Activated T-helper 2 cell treated with anti-CD3 and anti-CD28 coated beads, Interferon-gamma antibody, Interleukin-2, Interleukin-4, amounts not matched to agents 10 μg/mL and 5 μg/mL and 100 μg/mL, durations not matched to agents 14 hours and 24 hours and 36 hours (primary cell): ENCODE measurements around the gene ASCL2. TPM values are rescaled to one million over a fixed set of nuclear protein-coding genes. Genes with fewer than 3 reads are reported as not detected.
A peak's percentile ranks its signal among the peaks of the same experiment; 100 is the strongest.

ENCODE experiments used
- DNase-seq: peaks from one replicate; pipeline ENCODE4 v3.0.0; 2021; ENCODE audit warnings: low spot score
- H3K27ac Mint-ChIP-seq: one replicate; pipeline ENCODE4 v1.8.0; 2021; ENCODE audit warnings: mixed read lengths
- H3K27me3 Mint-ChIP-seq: one replicate; pipeline ENCODE4 v1.8.0; 2021; ENCODE audit warnings: low read depth, mixed read lengths
- H3K36me3 Mint-ChIP-seq: one replicate; pipeline ENCODE4 v1.8.0; 2021; ENCODE audit warnings: low read depth, mixed read lengths
- H3K4me1 Mint-ChIP-seq: one replicate; pipeline ENCODE4 v1.8.0; 2021; ENCODE audit warnings: low read depth, mixed read lengths
- H3K4me3 Mint-ChIP-seq: one replicate; pipeline ENCODE4 v1.8.0; 2021; ENCODE audit warnings: low read depth, mild to moderate bottlenecking, moderate library complexity, mixed read lengths
- H3K9me3 Mint-ChIP-seq: one replicate; pipeline ENCODE4 v1.8.0; 2021; ENCODE audit warnings: mixed read lengths
- intact Hi-C: fragments of 100-400 bp; cut with micrococcal nuclease; formaldehyde crosslinking; loops from one replicate; pipeline ENCODE4 v1.15.1; 2023
- total RNA-seq: library from RNA; stranded (reverse); gene quantifications from 2 replicates; pipeline ENCODE4 v1.2.3, GENCODE V29; 2022

Gene ASCL2
- total RNA-seq, 1 donor from 2014 or later: 0.25 TPM

GRCh38 chr11:2262301-2263070, 7.9 kb downstream of the ASCL2 start:
- no peaks in the 10 kb centered on the region for H3K36me3 Mint-ChIP-seq
- H3K9me3 Mint-ChIP-seq: no peaks in the 10 kb centered on the region
- H3K27ac Mint-ChIP-seq: no peak overlapping the region
- H3K27me3 Mint-ChIP-seq: no peaks in the 10 kb centered on the region
- H3K4me3 Mint-ChIP-seq: no peak overlapping the region
- peaks cover 15% of the 10 kb centered on the region for H3K4me1 Mint-ChIP-seq
- intact Hi-C loops: no loop called here
- peak; percentile 3 for DNase-seq

- intact Hi-C loops: no loop called here
- Mint-ChIP-seq H3K36me3 (no peaks in the 10 kb centered on the region), H3K9me3 (no peaks in the 10 kb centered on the region)
Observed at GRCh38 chr11:2261436-2262230, 8.8 kb downstream of the ASCL2 start.

GRCh38 chr11:2260491-2261364, 9.7 kb downstream of the ASCL2 start:
- Mint-ChIP-seq H3K36me3 (no peaks in the 10 kb centered on the region), H3K4me3 (no peak overlapping the region), H3K9me3 (no peaks in the 10 kb centered on the region), H3K27me3 (no peaks in the 10 kb centered on the region), H3K4me1 (peaks cover 5% of the 10 kb centered on the region), H3K27ac (no peak overlapping the region)
- intact Hi-C loops: no loop called here
- DNase-seq: peak; percentile 7

More at GRCh38 chr11:2261436-2262230, 8.8 kb downstream of the ASCL2 start:
- H3K27ac Mint-ChIP-seq: no peak overlapping the region
- no peak overlapping the region for H3K4me3 Mint-ChIP-seq
- peak; percentile 6 for DNase-seq
- no peaks in the 10 kb centered on the region for H3K27me3 Mint-ChIP-seq
- H3K4me1 Mint-ChIP-seq: peaks cover 14% of the 10 kb centered on the region

GRCh38 chr11:2259897-2260451, 10.4 kb downstream of the ASCL2 start:
- H3K27ac Mint-ChIP-seq: no peak overlapping the region
- no peaks in the 10 kb centered on the region for H3K9me3 Mint-ChIP-seq
- peak; percentile 4 for DNase-seq
- H3K27me3 Mint-ChIP-seq: no peaks in the 10 kb centered on the region
- intact Hi-C loops: no loop called here
- no peaks in the 10 kb centered on the region for H3K4me1 Mint-ChIP-seq
- H3K36me3 Mint-ChIP-seq: no peaks in the 10 kb centered on the region
- no peak overlapping the region for H3K4me3 Mint-ChIP-seq

GRCh38 chr11:2259466-2259830, 10.9 kb downstream of the ASCL2 start:
- peak; percentile 6 for DNase-seq
- no peak overlapping the region for H3K27ac Mint-ChIP-seq
- H3K9me3 Mint-ChIP-seq: no peaks in the 10 kb centered on the region
- no peaks in the 10 kb centered on the region for H3K36me3 Mint-ChIP-seq
- H3K4me1 Mint-ChIP-seq: no peaks in the 10 kb centered on the region
- H3K27me3 Mint-ChIP-seq: no peaks in the 10 kb centered on the region
- intact Hi-C loops: no loop called here
- H3K4me3 Mint-ChIP-seq: no peak overlapping the region

GRCh38 chr11:2258501-2259465, 11.6 kb downstream of the ASCL2 start:
- intact Hi-C loops: no loop called here
- H3K27me3 Mint-ChIP-seq: no peaks in the 10 kb centered on the region
- no peak overlapping the region for H3K27ac Mint-ChIP-seq
- no peaks in the 10 kb centered on the region for H3K36me3 Mint-ChIP-seq
- H3K4me1 Mint-ChIP-seq: no peaks in the 10 kb centered on the region
- DNase-seq: peak; percentile 3
- no peaks in the 10 kb centered on the region for H3K9me3 Mint-ChIP-seq
- H3K4me3 Mint-ChIP-seq: no peak overlapping the region

GRCh38 chr11:2256951-2257700, 13.3 kb downstream of the ASCL2 start:
- Mint-ChIP-seq H3K4me1 (no peaks in the 10 kb centered on the region), H3K27ac (no peak overlapping the region), H3K36me3 (no peaks in the 10 kb centered on the region), H3K27me3 (no peaks in the 10 kb centered on the region), H3K9me3 (no peaks in the 10 kb centered on the region), H3K4me3 (no peak overlapping the region)
- intact Hi-C loops: no loop called here
- peak; percentile 2 for DNase-seq

GRCh38 chr11:2256293-2256913, 14.0 kb downstream of the ASCL2 start:
- intact Hi-C loops: no loop called here
- no peaks in the 10 kb centered on the region for H3K4me1 Mint-ChIP-seq
- peak; percentile 7 for DNase-seq
- no peaks in the 10 kb centered on the region for H3K36me3 Mint-ChIP-seq
- H3K9me3 Mint-ChIP-seq: no peaks in the 10 kb centered on the region
- H3K27ac Mint-ChIP-seq: no peak overlapping the region
- H3K4me3 Mint-ChIP-seq: no peak overlapping the region
- no peaks in the 10 kb centered on the region for H3K27me3 Mint-ChIP-seq

GRCh38 chr11:2252018-2252417, 18.4 kb downstream of the ASCL2 start:
- intact Hi-C loops: no loop called here
- H3K4me1 Mint-ChIP-seq: no peaks in the 10 kb centered on the region
- no peak for DNase-seq
- no peak overlapping the region for H3K4me3 Mint-ChIP-seq
- H3K27ac Mint-ChIP-seq: no peak overlapping the region
- no peaks in the 10 kb centered on the region for H3K9me3 Mint-ChIP-seq
- no peaks in the 10 kb centered on the region for H3K27me3 Mint-ChIP-seq
- H3K36me3 Mint-ChIP-seq: no peaks in the 10 kb centered on the region

GRCh38 chr11:2251138-2251537, 19.2 kb downstream of the ASCL2 start:
- Mint-ChIP-seq H3K27me3 (no peaks in the 10 kb centered on the region), H3K4me3 (no peak overlapping the region), H3K27ac (no peak overlapping the region), H3K4me1 (no peaks in the 10 kb centered on the region), H3K9me3 (no peaks in the 10 kb centered on the region), H3K36me3 (no peaks in the 10 kb centered on the region)
- no peak for DNase-seq
- intact Hi-C loops: no loop called here

- no peaks in the 10 kb centered on the region for H3K27me3 Mint-ChIP-seq
- no peak overlapping the region for H3K4me3 Mint-ChIP-seq
- intact Hi-C loops: no loop called here
- no peaks in the 10 kb centered on the region for H3K9me3 Mint-ChIP-seq
- no peaks in the 10 kb centered on the region for H3K36me3 Mint-ChIP-seq
- no peak overlapping the region for H3K27ac Mint-ChIP-seq
- DNase-seq: no peak
- no peaks in the 10 kb centered on the region for H3K4me1 Mint-ChIP-seq
Observed at GRCh38 chr11:2250485-2250884, 19.9 kb downstream of the ASCL2 start.
